Measurements from ENCODE around the gene ACAP1. TPM values are rescaled to one million over a fixed set of nuclear protein-coding genes. Genes with fewer than 3 reads are reported as not detected.
A peak's percentile ranks its signal among the peaks of the same experiment; 100 is the strongest.

ACAP1 gene
- total RNA-seq, 1 experiment from 2014 or later = 58.6 TPM

- Mint-ChIP-seq H3K36me3 (peaks cover 23% of the 10 kb centered on the region), H3K27me3 (ENCODE audit: low read depth) (no peaks in the 10 kb centered on the region), H3K27ac (no peak overlapping the region), H3K4me1 (peaks cover 20% of the 10 kb centered on the region), H3K4me3 (peak overlapping the region; percentile 93), H3K9me3 (no peaks in the 10 kb centered on the region)
- ChIA-PET POLR2A (no interaction called here), CTCF (interaction anchor here (2.3 kb wide), 1 partner anchor 17 kb away, joined by 6 read pairs; no protein-coding TSS in a partner anchor)
- DNase-seq (ENCODE audit: low spot score) (no peak), ATAC-seq (no peak)
- TF ChIP-seq SOX15 (CRISPR knock-in tag; IDR thresholded peaks at IDR 0.05) = no peak
- no peak for TF ChIP-seq USF2 (CRISPR knock-in tag; IDR thresholded peaks at IDR 0.05)
- TF ChIP-seq CDX4 (CRISPR knock-in tag; IDR thresholded peaks at IDR 0.05; ENCODE audit: borderline replicate concordance) = no peak
- TF ChIP-seq, protein P1, sequence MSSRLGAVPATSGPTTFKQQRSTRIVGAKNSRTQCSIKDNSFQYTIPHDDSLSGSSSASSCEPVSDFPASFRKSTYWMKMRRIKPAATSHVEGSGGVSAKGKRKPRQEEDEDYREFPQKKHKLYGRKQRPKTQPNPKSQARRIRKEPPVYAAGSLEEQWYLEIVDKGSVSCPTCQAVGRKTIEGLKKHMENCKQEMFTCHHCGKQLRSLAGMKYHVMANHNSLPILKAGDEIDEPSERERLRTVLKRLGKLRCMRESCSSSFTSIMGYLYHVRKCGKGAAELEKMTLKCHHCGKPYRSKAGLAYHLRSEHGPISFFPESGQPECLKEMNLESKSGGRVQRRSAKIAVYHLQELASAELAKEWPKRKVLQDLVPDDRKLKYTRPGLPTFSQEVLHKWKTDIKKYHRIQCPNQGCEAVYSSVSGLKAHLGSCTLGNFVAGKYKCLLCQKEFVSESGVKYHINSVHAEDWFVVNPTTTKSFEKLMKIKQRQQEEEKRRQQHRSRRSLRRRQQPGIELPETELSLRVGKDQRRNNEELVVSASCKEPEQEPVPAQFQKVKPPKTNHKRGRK (CRISPR knock-in tag; IDR thresholded peaks at IDR 0.05; ENCODE audit: borderline replicate concordance) = no peak
- TF ChIP-seq NR1H2 (CRISPR knock-in tag; IDR thresholded peaks at IDR 0.05) = no peak
- no peak for TF ChIP-seq ZNF219 (CRISPR knock-in tag; IDR thresholded peaks at IDR 0.05; ENCODE audit: borderline replicate concordance)
- no peak for TF ChIP-seq SMAD3 (CRISPR knock-in tag; IDR thresholded peaks at IDR 0.05; ENCODE audit: borderline replicate concordance)
- no peak for TF ChIP-seq FOXK1 (CRISPR knock-in tag; IDR thresholded peaks at IDR 0.05)
- TF ChIP-seq, protein P2, sequence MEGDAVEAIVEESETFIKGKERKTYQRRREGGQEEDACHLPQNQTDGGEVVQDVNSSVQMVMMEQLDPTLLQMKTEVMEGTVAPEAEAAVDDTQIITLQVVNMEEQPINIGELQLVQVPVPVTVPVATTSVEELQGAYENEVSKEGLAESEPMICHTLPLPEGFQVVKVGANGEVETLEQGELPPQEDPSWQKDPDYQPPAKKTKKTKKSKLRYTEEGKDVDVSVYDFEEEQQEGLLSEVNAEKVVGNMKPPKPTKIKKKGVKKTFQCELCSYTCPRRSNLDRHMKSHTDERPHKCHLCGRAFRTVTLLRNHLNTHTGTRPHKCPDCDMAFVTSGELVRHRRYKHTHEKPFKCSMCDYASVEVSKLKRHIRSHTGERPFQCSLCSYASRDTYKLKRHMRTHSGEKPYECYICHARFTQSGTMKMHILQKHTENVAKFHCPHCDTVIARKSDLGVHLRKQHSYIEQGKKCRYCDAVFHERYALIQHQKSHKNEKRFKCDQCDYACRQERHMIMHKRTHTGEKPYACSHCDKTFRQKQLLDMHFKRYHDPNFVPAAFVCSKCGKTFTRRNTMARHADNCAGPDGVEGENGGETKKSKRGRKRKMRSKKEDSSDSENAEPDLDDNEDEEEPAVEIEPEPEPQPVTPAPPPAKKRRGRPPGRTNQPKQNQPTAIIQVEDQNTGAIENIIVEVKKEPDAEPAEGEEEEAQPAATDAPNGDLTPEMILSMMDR (IDR thresholded peaks at IDR 0.05) = no peak
- TF ChIP-seq, protein P3, sequence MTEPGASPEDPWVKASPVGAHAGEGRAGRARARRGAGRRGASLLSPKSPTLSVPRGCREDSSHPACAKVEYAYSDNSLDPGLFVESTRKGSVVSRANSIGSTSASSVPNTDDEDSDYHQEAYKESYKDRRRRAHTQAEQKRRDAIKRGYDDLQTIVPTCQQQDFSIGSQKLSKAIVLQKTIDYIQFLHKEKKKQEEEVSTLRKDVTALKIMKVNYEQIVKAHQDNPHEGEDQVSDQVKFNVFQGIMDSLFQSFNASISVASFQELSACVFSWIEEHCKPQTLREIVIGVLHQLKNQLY (CRISPR knock-in tag; IDR thresholded peaks at IDR 0.05) = no peak
- TF ChIP-seq, protein P4, sequence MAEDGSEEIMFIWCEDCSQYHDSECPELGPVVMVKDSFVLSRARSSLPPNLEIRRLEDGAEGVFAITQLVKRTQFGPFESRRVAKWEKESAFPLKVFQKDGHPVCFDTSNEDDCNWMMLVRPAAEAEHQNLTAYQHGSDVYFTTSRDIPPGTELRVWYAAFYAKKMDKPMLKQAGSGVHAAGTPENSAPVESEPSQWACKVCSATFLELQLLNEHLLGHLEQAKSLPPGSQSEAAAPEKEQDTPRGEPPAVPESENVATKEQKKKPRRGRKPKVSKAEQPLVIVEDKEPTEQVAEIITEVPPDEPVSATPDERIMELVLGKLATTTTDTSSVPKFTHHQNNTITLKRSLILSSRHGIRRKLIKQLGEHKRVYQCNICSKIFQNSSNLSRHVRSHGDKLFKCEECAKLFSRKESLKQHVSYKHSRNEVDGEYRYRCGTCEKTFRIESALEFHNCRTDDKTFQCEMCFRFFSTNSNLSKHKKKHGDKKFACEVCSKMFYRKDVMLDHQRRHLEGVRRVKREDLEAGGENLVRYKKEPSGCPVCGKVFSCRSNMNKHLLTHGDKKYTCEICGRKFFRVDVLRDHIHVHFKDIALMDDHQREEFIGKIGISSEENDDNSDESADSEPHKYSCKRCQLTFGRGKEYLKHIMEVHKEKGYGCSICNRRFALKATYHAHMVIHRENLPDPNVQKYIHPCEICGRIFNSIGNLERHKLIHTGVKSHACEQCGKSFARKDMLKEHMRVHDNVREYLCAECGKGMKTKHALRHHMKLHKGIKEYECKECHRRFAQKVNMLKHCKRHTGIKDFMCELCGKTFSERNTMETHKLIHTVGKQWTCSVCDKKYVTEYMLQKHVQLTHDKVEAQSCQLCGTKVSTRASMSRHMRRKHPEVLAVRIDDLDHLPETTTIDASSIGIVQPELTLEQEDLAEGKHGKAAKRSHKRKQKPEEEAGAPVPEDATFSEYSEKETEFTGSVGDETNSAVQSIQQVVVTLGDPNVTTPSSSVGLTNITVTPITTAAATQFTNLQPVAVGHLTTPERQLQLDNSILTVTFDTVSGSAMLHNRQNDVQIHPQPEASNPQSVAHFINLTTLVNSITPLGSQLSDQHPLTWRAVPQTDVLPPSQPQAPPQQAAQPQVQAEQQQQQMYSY (CRISPR knock-in tag; IDR thresholded peaks at IDR 0.05) = no peak
- TF ChIP-seq, protein P5, sequence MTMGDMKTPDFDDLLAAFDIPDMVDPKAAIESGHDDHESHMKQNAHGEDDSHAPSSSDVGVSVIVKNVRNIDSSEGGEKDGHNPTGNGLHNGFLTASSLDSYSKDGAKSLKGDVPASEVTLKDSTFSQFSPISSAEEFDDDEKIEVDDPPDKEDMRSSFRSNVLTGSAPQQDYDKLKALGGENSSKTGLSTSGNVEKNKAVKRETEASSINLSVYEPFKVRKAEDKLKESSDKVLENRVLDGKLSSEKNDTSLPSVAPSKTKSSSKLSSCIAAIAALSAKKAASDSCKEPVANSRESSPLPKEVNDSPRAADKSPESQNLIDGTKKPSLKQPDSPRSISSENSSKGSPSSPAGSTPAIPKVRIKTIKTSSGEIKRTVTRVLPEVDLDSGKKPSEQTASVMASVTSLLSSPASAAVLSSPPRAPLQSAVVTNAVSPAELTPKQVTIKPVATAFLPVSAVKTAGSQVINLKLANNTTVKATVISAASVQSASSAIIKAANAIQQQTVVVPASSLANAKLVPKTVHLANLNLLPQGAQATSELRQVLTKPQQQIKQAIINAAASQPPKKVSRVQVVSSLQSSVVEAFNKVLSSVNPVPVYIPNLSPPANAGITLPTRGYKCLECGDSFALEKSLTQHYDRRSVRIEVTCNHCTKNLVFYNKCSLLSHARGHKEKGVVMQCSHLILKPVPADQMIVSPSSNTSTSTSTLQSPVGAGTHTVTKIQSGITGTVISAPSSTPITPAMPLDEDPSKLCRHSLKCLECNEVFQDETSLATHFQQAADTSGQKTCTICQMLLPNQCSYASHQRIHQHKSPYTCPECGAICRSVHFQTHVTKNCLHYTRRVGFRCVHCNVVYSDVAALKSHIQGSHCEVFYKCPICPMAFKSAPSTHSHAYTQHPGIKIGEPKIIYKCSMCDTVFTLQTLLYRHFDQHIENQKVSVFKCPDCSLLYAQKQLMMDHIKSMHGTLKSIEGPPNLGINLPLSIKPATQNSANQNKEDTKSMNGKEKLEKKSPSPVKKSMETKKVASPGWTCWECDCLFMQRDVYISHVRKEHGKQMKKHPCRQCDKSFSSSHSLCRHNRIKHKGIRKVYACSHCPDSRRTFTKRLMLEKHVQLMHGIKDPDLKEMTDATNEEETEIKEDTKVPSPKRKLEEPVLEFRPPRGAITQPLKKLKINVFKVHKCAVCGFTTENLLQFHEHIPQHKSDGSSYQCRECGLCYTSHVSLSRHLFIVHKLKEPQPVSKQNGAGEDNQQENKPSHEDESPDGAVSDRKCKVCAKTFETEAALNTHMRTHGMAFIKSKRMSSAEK (CRISPR knock-in tag; IDR thresholded peaks at IDR 0.05; ENCODE audit: borderline replicate concordance) = no peak
- TF ChIP-seq, protein P6, sequence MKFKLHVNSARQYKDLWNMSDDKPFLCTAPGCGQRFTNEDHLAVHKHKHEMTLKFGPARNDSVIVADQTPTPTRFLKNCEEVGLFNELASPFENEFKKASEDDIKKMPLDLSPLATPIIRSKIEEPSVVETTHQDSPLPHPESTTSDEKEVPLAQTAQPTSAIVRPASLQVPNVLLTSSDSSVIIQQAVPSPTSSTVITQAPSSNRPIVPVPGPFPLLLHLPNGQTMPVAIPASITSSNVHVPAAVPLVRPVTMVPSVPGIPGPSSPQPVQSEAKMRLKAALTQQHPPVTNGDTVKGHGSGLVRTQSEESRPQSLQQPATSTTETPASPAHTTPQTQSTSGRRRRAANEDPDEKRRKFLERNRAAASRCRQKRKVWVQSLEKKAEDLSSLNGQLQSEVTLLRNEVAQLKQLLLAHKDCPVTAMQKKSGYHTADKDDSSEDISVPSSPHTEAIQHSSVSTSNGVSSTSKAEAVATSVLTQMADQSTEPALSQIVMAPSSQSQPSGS (CRISPR knock-in tag; IDR thresholded peaks at IDR 0.05; ENCODE audit: borderline replicate concordance, low read depth) = no peak
- no peak for TF ChIP-seq CREM (CRISPR knock-in tag; IDR thresholded peaks at IDR 0.05)
- no peak for TF ChIP-seq ARID4B (CRISPR knock-in tag; IDR thresholded peaks at IDR 0.05; ENCODE audit: borderline replicate concordance)
These were observed 8.8 kb upstream of the ACAP1 start for GRCh38 chr17:7327501-7327900.
